ENCODE results near the gene CSF2.

GRCh38 chr5:132063090-132063911 is 10.3 kb upstream of the CSF2 start:
- TF ChIP-seq EZH2 (IDR thresholded peaks at IDR 0.05; ENCODE audit: borderline replicate concordance, low read length) (no peak), CTCF (conservative IDR thresholded peaks at IDR 0.05 in 1 of 2, IDR thresholded peaks at IDR 0.05 in 1 of 2; ENCODE audit: extremely low read depth in 1 of 2, insufficient read depth in 1 of 2, low read depth in 1 of 2, low read length in 2 of 2) (peak; percentile 92 to 98)

Data from mammary epithelial cell (primary cell).